ENCODE data around the gene BAX. TPM values are rescaled to one million over a fixed set of nuclear protein-coding genes. Genes with fewer than 3 reads are reported as not detected.

Gene BAX
- total RNA-seq, 1 donor from 2014 or later: 298 TPM

- intact Hi-C loops (cut with micrococcal nuclease): loop anchor here (5.0 kb wide), 1 partner anchor 354 kb away; the partner anchor contains the start of gene DBP
These were observed 36.4 kb downstream of the BAX start for GRCh38 chr19:48991011-48991609.

GRCh38 chr19:48991873-48992580 is 37.4 kb downstream of the BAX start:
- peak; percentile 66 for DNase-seq
- H3K27me3 Mint-ChIP-seq: no peaks in the 10 kb centered on the region
- peaks cover 38% of the 10 kb centered on the region for H3K4me1 Mint-ChIP-seq
- peaks cover 35% of the 10 kb centered on the region for H3K36me3 Mint-ChIP-seq (ENCODE audit: low read depth)
- H3K27ac Mint-ChIP-seq: peak overlapping the region; percentile 91
- intact Hi-C loops (cut with micrococcal nuclease): loop anchor here (2.0 to 5.0 kb wide), 4 partner anchors 13 to 355 kb away; partner anchors contain the start of genes BAX, C19orf73, DBP and PPFIA3
- peak overlapping the region; percentile 92 for H3K4me3 Mint-ChIP-seq
- H3K9me3 Mint-ChIP-seq: no peaks in the 10 kb centered on the region

More at GRCh38 chr19:48991011-48991609, 36.4 kb downstream of the BAX start:
- H3K4me3 Mint-ChIP-seq: peak overlapping the region; percentile 28
- H3K9me3 Mint-ChIP-seq: no peaks in the 10 kb centered on the region
- H3K27ac Mint-ChIP-seq: no peak overlapping the region
- peaks cover 33% of the 10 kb centered on the region for H3K36me3 Mint-ChIP-seq (ENCODE audit: low read depth)
- peaks cover 35% of the 10 kb centered on the region for H3K4me1 Mint-ChIP-seq
- no peaks in the 10 kb centered on the region for H3K27me3 Mint-ChIP-seq
- no peak for DNase-seq

GRCh38 chr19:48992581-48993174 is 38.0 kb downstream of the BAX start:
- H3K9me3 Mint-ChIP-seq: no peaks in the 10 kb centered on the region
- intact Hi-C loops (cut with micrococcal nuclease): loop anchor here (1.0 to 5.0 kb wide), 7 partner anchors 14 to 355 kb away; partner anchors contain the start of genes BAX, C19orf73, DBP and FTL
- H3K36me3 Mint-ChIP-seq (ENCODE audit: low read depth): peaks cover 32% of the 10 kb centered on the region
- peak overlapping the region; percentile 92 for H3K4me3 Mint-ChIP-seq
- H3K27me3 Mint-ChIP-seq: no peaks in the 10 kb centered on the region
- peak overlapping the region; percentile 91 for H3K27ac Mint-ChIP-seq
- peaks cover 37% of the 10 kb centered on the region for H3K4me1 Mint-ChIP-seq
- DNase-seq: no peak

- peaks cover 28% of the 10 kb centered on the region for H3K36me3 Mint-ChIP-seq (ENCODE audit: low read depth)
- peak; percentile 100 for DNase-seq
- peak within 1 kb of the TSS; percentile 92 for H3K4me3 Mint-ChIP-seq
- peak within 1 kb of the TSS; percentile 97 for H3K27ac Mint-ChIP-seq
- no peaks in the 10 kb centered on the region for H3K9me3 Mint-ChIP-seq
- H3K27me3 Mint-ChIP-seq: no peaks in the 10 kb centered on the region
- intact Hi-C loops (cut with micrococcal nuclease): loop anchor here (1.0 to 5.0 kb wide), 7 partner anchors 15 to 356 kb away; partner anchors contain the start of genes BAX, C19orf73, DBP and FTL
- H3K4me1 Mint-ChIP-seq: peaks cover 40% of the 10 kb centered on the region
These were observed 38.7 kb downstream of the BAX start, which contains the start of the genes GYS1 and RUVBL2 for GRCh38 chr19:48993175-48994034. TSS of gene GYS1 (minus strand) at chr19:48993309. CDS start at chr19:48993112, 197 bp downstream. TSS of gene RUVBL2 (plus strand) at chr19:48993887. CDS start at chr19:48993912, 25 bp downstream.

- no peaks in the 10 kb centered on the region for H3K9me3 Mint-ChIP-seq
- peak overlapping the region; percentile 97 for H3K27ac Mint-ChIP-seq
- intact Hi-C loops (cut with micrococcal nuclease): loop anchor here (5.0 kb wide), 1 partner anchor 357 kb away; the partner anchor contains the start of gene DBP
- peaks cover 24% of the 10 kb centered on the region for H3K36me3 Mint-ChIP-seq (ENCODE audit: low read depth)
- peaks cover 40% of the 10 kb centered on the region for H3K4me1 Mint-ChIP-seq
- peak overlapping the region; percentile 92 for H3K4me3 Mint-ChIP-seq
- H3K27me3 Mint-ChIP-seq: no peaks in the 10 kb centered on the region
- DNase-seq: no peak
These were observed 39.3 kb downstream of the BAX start for GRCh38 chr19:48994035-48994386.

- intact Hi-C loops (cut with micrococcal nuclease): no loop called here
- DNase-seq: peak; percentile 88
- Mint-ChIP-seq H3K4me1 (peaks cover 31% of the 10 kb centered on the region), H3K27ac (no peak overlapping the region), H3K4me3 (no peak overlapping the region), H3K9me3 (no peaks in the 10 kb centered on the region), H3K36me3 (ENCODE audit: low read depth) (peaks cover 28% of the 10 kb centered on the region), H3K27me3 (no peaks in the 10 kb centered on the region)
These were observed 43.3 kb downstream of the BAX start for GRCh38 chr19:48997972-48998371.

- H3K4me1 Mint-ChIP-seq: peaks cover 24% of the 10 kb centered on the region
- intact Hi-C loops (cut with micrococcal nuclease): no loop called here
- H3K27me3 Mint-ChIP-seq: no peaks in the 10 kb centered on the region
These were observed 45.0 kb downstream of the BAX start for GRCh38 chr19:48999481-49000325.

GRCh38 chr19:49004133-49004532 is 49.5 kb downstream of the BAX start:
- no peak for DNase-seq
- peaks cover 6% of the 10 kb centered on the region for H3K4me1 Mint-ChIP-seq
- no peaks in the 10 kb centered on the region for H3K9me3 Mint-ChIP-seq
- H3K36me3 Mint-ChIP-seq (ENCODE audit: low read depth): peaks cover 37% of the 10 kb centered on the region
- no peaks in the 10 kb centered on the region for H3K27me3 Mint-ChIP-seq
- H3K4me3 Mint-ChIP-seq: no peak overlapping the region
- intact Hi-C loops (cut with micrococcal nuclease): no loop called here
- H3K27ac Mint-ChIP-seq: no peak overlapping the region

More at GRCh38 chr19:48999481-49000325, 45.0 kb downstream of the BAX start:
- Mint-ChIP-seq H3K27ac (no peak overlapping the region), H3K4me3 (no peak overlapping the region), H3K36me3 (ENCODE audit: low read depth) (peaks cover 33% of the 10 kb centered on the region), H3K9me3 (no peaks in the 10 kb centered on the region)
- DNase-seq: peak; percentile 90

GRCh38 chr19:49004964-49005614 is 50.4 kb downstream of the BAX start:
- peaks cover 36% of the 10 kb centered on the region for H3K36me3 Mint-ChIP-seq (ENCODE audit: low read depth)

GRCh38 chr19:49006905-49007304 is 52.2 kb downstream of the BAX start:
- Mint-ChIP-seq H3K4me1 (no peaks in the 10 kb centered on the region), H3K9me3 (no peaks in the 10 kb centered on the region), H3K36me3 (ENCODE audit: low read depth) (peaks cover 45% of the 10 kb centered on the region), H3K27ac (no peak overlapping the region), H3K4me3 (no peak overlapping the region), H3K27me3 (no peaks in the 10 kb centered on the region)
- intact Hi-C loops (cut with micrococcal nuclease): no loop called here
- no peak for DNase-seq

More at GRCh38 chr19:49004964-49005614, 50.4 kb downstream of the BAX start:
- Mint-ChIP-seq H3K27me3 (no peaks in the 10 kb centered on the region), H3K27ac (no peak overlapping the region), H3K9me3 (no peaks in the 10 kb centered on the region), H3K4me3 (no peak overlapping the region), H3K4me1 (no peaks in the 10 kb centered on the region)
- intact Hi-C loops (cut with micrococcal nuclease): no loop called here
- DNase-seq: no peak

GRCh38 chr19:49009828-49010227 is 55.2 kb downstream of the BAX start:
- Mint-ChIP-seq H3K27me3 (no peaks in the 10 kb centered on the region), H3K27ac (no peak overlapping the region), H3K9me3 (no peaks in the 10 kb centered on the region), H3K36me3 (ENCODE audit: low read depth) (peaks cover 40% of the 10 kb centered on the region), H3K4me3 (no peak overlapping the region), H3K4me1 (no peaks in the 10 kb centered on the region)
- DNase-seq: no peak
- intact Hi-C loops (cut with micrococcal nuclease): no loop called here

- Mint-ChIP-seq H3K27ac (no peak overlapping the region), H3K9me3 (no peaks in the 10 kb centered on the region), H3K4me3 (no peak overlapping the region), H3K27me3 (no peaks in the 10 kb centered on the region), H3K4me1 (no peaks in the 10 kb centered on the region), H3K36me3 (ENCODE audit: low read depth) (peaks cover 34% of the 10 kb centered on the region)
- no peak for DNase-seq
- intact Hi-C loops (cut with micrococcal nuclease): no loop called here
These were observed 55.8 kb downstream of the BAX start for GRCh38 chr19:49010453-49010852.
